OCI-LY7 (cell line): ENCODE data around the gene TIMP4. TPM values are rescaled to one million over a fixed set of nuclear protein-coding genes. Genes with fewer than 3 reads are reported as not detected.

Experiments used
- BruUV-seq: library from RNA; stranded (reverse); fragments of 400-500 nt; replicated peaks from 2 replicates; lab custom pipeline; 2021; lab: Mats Ljungman, UMichigan
- CTCF ChIA-PET: fragments of 300-600 bp; sonication (Branson Sonifier 250); formaldehyde crosslinking; loops from one replicate; lab custom pipeline; 2022; ENCODE audit warnings: antibody characterized with exemption; ENCODE audit not compliant: unreplicated experiment; lab: Charles Lee
- POLR2A ChIA-PET: fragments of 300-600 bp; sonication (Branson Sonifier 250); formaldehyde crosslinking; loops from one replicate; lab custom pipeline; 2022; ENCODE audit warnings: antibody characterized with exemption; lab: Charles Lee
- DNase-seq: peaks from one replicate; pipeline ENCODE4 v3.0.0-alpha.2; 2015; ENCODE audit warnings: low spot score
- H2AFZ ChIP-seq: fragments of 200-600 bp; sonication (generic), shearing (Covaris generic); 2 replicates; pipeline ENCODE4 v1.6.1; 2014; ENCODE audit warnings: mild to moderate bottlenecking, antibody characterized with exemption, low read length, moderate library complexity
- H3K27ac ChIP-seq: fragments of 200-600 bp; sonication (generic); 2 replicates; pipeline ENCODE4 v1.5.1; 2014; ENCODE audit warnings: mixed run types, low read depth, mild to moderate bottlenecking, moderate library complexity, low read length, inconsistent platforms; ENCODE audit not compliant: poor library complexity, severe bottlenecking
- H3K36me3 ChIP-seq: fragments of 200-600 bp; sonication (generic); 2 replicates; pipeline ENCODE4 v1.6.1; 2014; ENCODE audit warnings: mild to moderate bottlenecking, antibody characterized with exemption, low read length, moderate library complexity, mixed read lengths; ENCODE audit not compliant: insufficient read depth
- H3K4me1 ChIP-seq: fragments of 200-600 bp; sonication (generic); 2 replicates; pipeline ENCODE4 v1.5.1; 2014; ENCODE audit warnings: mild to moderate bottlenecking, low read length; ENCODE audit not compliant: insufficient read depth, poor library complexity, severe bottlenecking
- H3K4me2 ChIP-seq: fragments of 200-600 bp; sonication (generic); 2 replicates; pipeline ENCODE4 v1.6.1; 2014; ENCODE audit warnings: mild to moderate bottlenecking, low read length
- H3K4me3 ChIP-seq: fragments of 200-600 bp; sonication (generic); 2 replicates; pipeline ENCODE4 v1.5.1; 2014; ENCODE audit warnings: mild to moderate bottlenecking, low read depth, low read length; ENCODE audit not compliant: poor library complexity, severe bottlenecking
- H3K79me2 ChIP-seq: fragments of 200-600 bp; sonication (generic); 2 replicates; pipeline ENCODE4 v1.6.1; 2016; ENCODE audit warnings: low read depth, mild to moderate bottlenecking, low read length, moderate library complexity, mixed read lengths; ENCODE audit not compliant: insufficient read depth
- H3K9me2 ChIP-seq: fragments of 200-600 bp; sonication (generic); 2 replicates; pipeline ENCODE4 v1.6.1; 2016; ENCODE audit warnings: mild to moderate bottlenecking, low read length, mixed read lengths; ENCODE audit not compliant: insufficient read depth
- H3K9me3 ChIP-seq: fragments of 200-600 bp; sonication (generic); 2 replicates; pipeline ENCODE4 v1.6.1; 2014; ENCODE audit warnings: mild to moderate bottlenecking, mixed run types, low read length, mixed read lengths
- H4K20me1 ChIP-seq: fragments of 200-600 bp; sonication (generic); 2 replicates; pipeline ENCODE4 v1.6.1; 2014; ENCODE audit warnings: mild to moderate bottlenecking, antibody characterized with exemption, low read length, moderate library complexity, mixed read lengths; ENCODE audit not compliant: insufficient read depth
- CTCF ChIP-seq: fragments of 200-600 bp; sonication (generic); conservative IDR thresholded peaks from 2 replicates; pipeline ENCODE4 v1.5.1; 2014; ENCODE audit warnings: mild to moderate bottlenecking, antibody characterized with exemption, low read length, moderate library complexity, mixed read lengths
- EZH2phosphoT487 ChIP-seq: fragments of 200-600 bp; sonication (generic); IDR thresholded peaks from 2 replicates; pipeline ENCODE4 v1.6.1; 2018; ENCODE audit warnings: low read depth, borderline replicate concordance, mild to moderate bottlenecking, mixed run types, antibody characterized with exemption, low read length, moderate library complexity, mixed read lengths
- intact Hi-C: fragments of 100-400 bp; cut with micrococcal nuclease; formaldehyde crosslinking; loops from one replicate; pipeline ENCODE4 v1.10.0; 2022; ENCODE audit not compliant: unreplicated experiment
- total RNA-seq, 2 experiments: library from RNA; depleted of rRNA in 1 of 2; stranded (reverse); fragments of >200 nt in 1 of 2; shearing (Covaris generic) in 1 of 2; gene quantifications; 2 replicates each; pipeline ENCODE4 v1.2.3, GENCODE V29; 2014 to 2022

Gene TIMP4
- total RNA-seq, 2 experiments from 2014 or later: not detected

- Histone ChIP-seq H3K27ac (no peak overlapping the region), H3K9me3 (no peaks in the 10 kb centered on the region), H3K9me2 (no peaks in the 10 kb centered on the region), H2AFZ (no peak overlapping the region), H3K36me3 (no peaks in the 10 kb centered on the region), H3K79me2 (no peaks in the 10 kb centered on the region), H4K20me1 (no peaks in the 10 kb centered on the region), H3K4me2 (no peak overlapping the region), H3K4me3 (no peak overlapping the region), H3K4me1 (peaks cover 5% of the 10 kb centered on the region)
- intact Hi-C loops: no loop called here
- ChIA-PET POLR2A (interaction anchor here (1.6 kb wide), 1 partner anchor 11 kb away, joined by 5 read pairs; no protein-coding TSS in a partner anchor), CTCF (no interaction called here)
- no TSS peak for BruUV-seq
- TF ChIP-seq CTCF (no peak), EZH2phosphoT487 (no peak)
- no peak for DNase-seq
These were observed 37.2 kb downstream of the TIMP4 start for GRCh38 chr3:12121466-12121865.

- H2AFZ ChIP-seq: no peak overlapping the region
- H3K4me2 ChIP-seq: no peak overlapping the region
- H3K4me3 ChIP-seq: no peak overlapping the region
- no peaks in the 10 kb centered on the region for H4K20me1 ChIP-seq
- peak; percentile 3 for DNase-seq
- no peak overlapping the region for H3K27ac ChIP-seq
- peaks cover 5% of the 10 kb centered on the region for H3K4me1 ChIP-seq
- CTCF ChIA-PET: no interaction called here
- intact Hi-C loops: no loop called here
- H3K9me2 ChIP-seq: no peaks in the 10 kb centered on the region
- no TSS peak for BruUV-seq
- H3K36me3 ChIP-seq: no peaks in the 10 kb centered on the region
- TF ChIP-seq CTCF (no peak), EZH2phosphoT487 (no peak)
- POLR2A ChIA-PET: no interaction called here
- no peaks in the 10 kb centered on the region for H3K9me3 ChIP-seq
- H3K79me2 ChIP-seq: no peaks in the 10 kb centered on the region
These were observed 38.2 kb downstream of the TIMP4 start for GRCh38 chr3:12120374-12121140.

- Histone ChIP-seq H3K9me3 (no peaks in the 10 kb centered on the region), H3K4me1 (peaks cover 5% of the 10 kb centered on the region), H3K27ac (no peak overlapping the region), H4K20me1 (no peaks in the 10 kb centered on the region), H3K4me3 (no peak overlapping the region), H3K4me2 (no peak overlapping the region), H3K79me2 (no peaks in the 10 kb centered on the region), H3K9me2 (no peaks in the 10 kb centered on the region), H3K36me3 (no peaks in the 10 kb centered on the region), H2AFZ (no peak overlapping the region)
- DNase-seq: no peak
- BruUV-seq: no TSS peak
- CTCF ChIA-PET: no interaction called here
- intact Hi-C loops: no loop called here
- TF ChIP-seq EZH2phosphoT487 (no peak), CTCF (no peak)
- POLR2A ChIA-PET: interaction anchor here (0.6 kb wide), 1 partner anchor 24 kb away, joined by 3 read pairs; no protein-coding TSS in a partner anchor
These were observed 41.2 kb downstream of the TIMP4 start for GRCh38 chr3:12117473-12117872.
